ENCODE results near the gene ATP6V1C2. TPM values are rescaled to one million over a fixed set of nuclear protein-coding genes. Genes with fewer than 3 reads are reported as not detected.

Gene ATP6V1C2
- polyA plus RNA-seq, 1 donor from 2014 or later = not detected

DNA sequence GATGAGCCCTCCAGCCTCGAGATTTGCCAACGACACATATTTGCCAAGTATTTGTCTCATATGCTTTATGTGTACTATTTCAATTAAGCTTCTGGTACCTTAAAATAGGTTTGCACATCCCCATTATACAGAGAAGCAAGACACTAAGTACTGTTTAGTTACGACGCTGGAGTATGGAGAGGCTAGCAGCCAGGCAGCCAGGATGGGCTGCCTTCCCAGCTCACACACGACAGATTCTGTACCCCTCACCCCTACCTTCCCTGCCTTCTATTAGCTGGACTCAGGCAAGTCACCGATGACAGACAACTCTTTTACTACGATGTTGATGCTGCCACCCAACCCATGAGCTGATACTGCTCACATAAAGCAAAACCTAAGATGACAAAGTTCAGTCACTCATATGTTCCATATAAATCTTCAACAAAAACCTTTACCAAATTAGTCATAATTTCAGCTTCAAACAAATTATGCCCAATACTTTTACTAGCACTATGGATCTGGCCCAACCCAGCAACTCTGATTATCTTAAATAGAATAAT, 74.1 kb downstream of the ATP6V1C2 start:
- TF ChIP-seq EP300 (conservative IDR thresholded peaks at IDR 0.05; ENCODE audit: poor library complexity, severe bottlenecking) = no peak
- TF ChIP-seq, protein P1, sequence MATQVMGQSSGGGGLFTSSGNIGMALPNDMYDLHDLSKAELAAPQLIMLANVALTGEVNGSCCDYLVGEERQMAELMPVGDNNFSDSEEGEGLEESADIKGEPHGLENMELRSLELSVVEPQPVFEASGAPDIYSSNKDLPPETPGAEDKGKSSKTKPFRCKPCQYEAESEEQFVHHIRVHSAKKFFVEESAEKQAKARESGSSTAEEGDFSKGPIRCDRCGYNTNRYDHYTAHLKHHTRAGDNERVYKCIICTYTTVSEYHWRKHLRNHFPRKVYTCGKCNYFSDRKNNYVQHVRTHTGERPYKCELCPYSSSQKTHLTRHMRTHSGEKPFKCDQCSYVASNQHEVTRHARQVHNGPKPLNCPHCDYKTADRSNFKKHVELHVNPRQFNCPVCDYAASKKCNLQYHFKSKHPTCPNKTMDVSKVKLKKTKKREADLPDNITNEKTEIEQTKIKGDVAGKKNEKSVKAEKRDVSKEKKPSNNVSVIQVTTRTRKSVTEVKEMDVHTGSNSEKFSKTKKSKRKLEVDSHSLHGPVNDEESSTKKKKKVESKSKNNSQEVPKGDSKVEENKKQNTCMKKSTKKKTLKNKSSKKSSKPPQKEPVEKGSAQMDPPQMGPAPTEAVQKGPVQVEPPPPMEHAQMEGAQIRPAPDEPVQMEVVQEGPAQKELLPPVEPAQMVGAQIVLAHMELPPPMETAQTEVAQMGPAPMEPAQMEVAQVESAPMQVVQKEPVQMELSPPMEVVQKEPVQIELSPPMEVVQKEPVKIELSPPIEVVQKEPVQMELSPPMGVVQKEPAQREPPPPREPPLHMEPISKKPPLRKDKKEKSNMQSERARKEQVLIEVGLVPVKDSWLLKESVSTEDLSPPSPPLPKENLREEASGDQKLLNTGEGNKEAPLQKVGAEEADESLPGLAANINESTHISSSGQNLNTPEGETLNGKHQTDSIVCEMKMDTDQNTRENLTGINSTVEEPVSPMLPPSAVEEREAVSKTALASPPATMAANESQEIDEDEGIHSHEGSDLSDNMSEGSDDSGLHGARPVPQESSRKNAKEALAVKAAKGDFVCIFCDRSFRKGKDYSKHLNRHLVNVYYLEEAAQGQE (IDR thresholded peaks at IDR 0.05; ENCODE audit: borderline replicate concordance) = no peak
- no peak for TF ChIP-seq POLR2AphosphoS5 (IDR thresholded peaks at IDR 0.05)
- TF ChIP-seq TAF1 (IDR thresholded peaks at IDR 0.05; ENCODE audit: low read depth) = no peak
- no peak for TF ChIP-seq EZH2 (IDR thresholded peaks at IDR 0.05; ENCODE audit: borderline replicate concordance, insufficient read depth, low read length, poor library complexity, severe bottlenecking)
- TF ChIP-seq, protein P2, sequence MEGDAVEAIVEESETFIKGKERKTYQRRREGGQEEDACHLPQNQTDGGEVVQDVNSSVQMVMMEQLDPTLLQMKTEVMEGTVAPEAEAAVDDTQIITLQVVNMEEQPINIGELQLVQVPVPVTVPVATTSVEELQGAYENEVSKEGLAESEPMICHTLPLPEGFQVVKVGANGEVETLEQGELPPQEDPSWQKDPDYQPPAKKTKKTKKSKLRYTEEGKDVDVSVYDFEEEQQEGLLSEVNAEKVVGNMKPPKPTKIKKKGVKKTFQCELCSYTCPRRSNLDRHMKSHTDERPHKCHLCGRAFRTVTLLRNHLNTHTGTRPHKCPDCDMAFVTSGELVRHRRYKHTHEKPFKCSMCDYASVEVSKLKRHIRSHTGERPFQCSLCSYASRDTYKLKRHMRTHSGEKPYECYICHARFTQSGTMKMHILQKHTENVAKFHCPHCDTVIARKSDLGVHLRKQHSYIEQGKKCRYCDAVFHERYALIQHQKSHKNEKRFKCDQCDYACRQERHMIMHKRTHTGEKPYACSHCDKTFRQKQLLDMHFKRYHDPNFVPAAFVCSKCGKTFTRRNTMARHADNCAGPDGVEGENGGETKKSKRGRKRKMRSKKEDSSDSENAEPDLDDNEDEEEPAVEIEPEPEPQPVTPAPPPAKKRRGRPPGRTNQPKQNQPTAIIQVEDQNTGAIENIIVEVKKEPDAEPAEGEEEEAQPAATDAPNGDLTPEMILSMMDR (IDR thresholded peaks at IDR 0.05; ENCODE audit: poor library complexity, severe bottlenecking) = no peak
- no peak for TF ChIP-seq MXI1 (conservative IDR thresholded peaks at IDR 0.05; ENCODE audit: poor library complexity, severe bottlenecking)
- no peak for TF ChIP-seq RAD21 (conservative IDR thresholded peaks at IDR 0.05)
- no peak for TF ChIP-seq SMC3 (conservative IDR thresholded peaks at IDR 0.05; ENCODE audit: poor library complexity)
- no peaks in the 10 kb centered on the region for H3K36me3 ChIP-seq (ENCODE audit: insufficient read depth, low read length)
- H3K9ac ChIP-seq (ENCODE audit: low read length) = no peak overlapping the region
- no peaks in the 10 kb centered on the region for H4K20me1 ChIP-seq (ENCODE audit: insufficient read depth)
- no peaks in the 10 kb centered on the region for H3K9me2 ChIP-seq (ENCODE audit: insufficient read depth, low read length)
- H3K4me2 ChIP-seq (ENCODE audit: low read length) = no peak overlapping the region
- H2AFZ ChIP-seq (ENCODE audit: low read depth, low read length) = no peak overlapping the region
- H3K27me3 ChIP-seq (ENCODE audit: insufficient read depth, low read depth, low read length) = no peaks in the 10 kb centered on the region
- H3F3A ChIP-seq (ENCODE audit: insufficient read depth, low read length, poor library complexity, severe bottlenecking) = no peaks in the 10 kb centered on the region
- H3K79me2 ChIP-seq (replicated peaks; ENCODE audit: insufficient read depth, low read length) = no peaks in the 10 kb centered on the region
- H3K4me3 ChIP-seq (ENCODE audit: low read length) = no peak overlapping the region
- H3K9me3 ChIP-seq (ENCODE audit: low read length) = no peaks in the 10 kb centered on the region
- H3K27ac ChIP-seq (ENCODE audit: low read length) = no peak overlapping the region

DNA sequence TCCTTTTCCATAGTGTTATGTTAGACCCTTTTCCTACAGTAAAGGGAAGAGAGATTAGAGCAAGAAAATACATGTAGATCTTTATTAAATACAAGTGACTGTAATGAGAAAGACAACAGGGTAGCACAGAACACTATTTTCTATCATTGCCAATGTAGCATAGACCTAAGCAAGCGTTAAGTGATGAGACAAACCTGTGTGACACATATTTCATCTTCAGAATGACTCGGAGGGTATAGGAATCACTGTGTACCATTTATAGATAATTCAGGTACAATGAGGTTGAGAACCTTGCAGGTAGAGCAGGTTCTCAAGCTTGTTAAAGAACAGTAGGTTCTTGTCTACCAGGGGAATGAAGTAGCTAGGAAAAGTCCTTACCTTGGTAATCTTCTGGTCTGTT, 75.3 kb downstream of the ATP6V1C2 start:
- H3K27me3 ChIP-seq (ENCODE audit: insufficient read depth, low read depth, low read length) = no peaks in the 10 kb centered on the region
- TF ChIP-seq EZH2 (IDR thresholded peaks at IDR 0.05; ENCODE audit: borderline replicate concordance, insufficient read depth, low read length, poor library complexity, severe bottlenecking) (no peak), TAF1 (IDR thresholded peaks at IDR 0.05; ENCODE audit: low read depth) (no peak), MXI1 (conservative IDR thresholded peaks at IDR 0.05; ENCODE audit: poor library complexity, severe bottlenecking) (no peak), POLR2AphosphoS5 (IDR thresholded peaks at IDR 0.05) (no peak), RAD21 (conservative IDR thresholded peaks at IDR 0.05) (no peak), EP300 (conservative IDR thresholded peaks at IDR 0.05; ENCODE audit: poor library complexity, severe bottlenecking) (no peak), SMC3 (conservative IDR thresholded peaks at IDR 0.05; ENCODE audit: poor library complexity) (no peak)
- TF ChIP-seq, protein P2 (IDR thresholded peaks at IDR 0.05; ENCODE audit: poor library complexity, severe bottlenecking) = no peak
- TF ChIP-seq, protein P1 (IDR thresholded peaks at IDR 0.05; ENCODE audit: borderline replicate concordance) = no peak
- no peak overlapping the region for H3K9ac ChIP-seq (ENCODE audit: low read length)
- H4K20me1 ChIP-seq (ENCODE audit: insufficient read depth) = no peaks in the 10 kb centered on the region
- H3K4me3 ChIP-seq (ENCODE audit: low read length) = no peak overlapping the region
- no peaks in the 10 kb centered on the region for H3K9me2 ChIP-seq (ENCODE audit: insufficient read depth, low read length)
- H3K9me3 ChIP-seq (ENCODE audit: low read length) = no peaks in the 10 kb centered on the region
- no peak overlapping the region for H2AFZ ChIP-seq (ENCODE audit: low read depth, low read length)
- H3K36me3 ChIP-seq (ENCODE audit: insufficient read depth, low read length) = no peaks in the 10 kb centered on the region
- H3K4me2 ChIP-seq (ENCODE audit: low read length) = no peak overlapping the region
- H3F3A ChIP-seq (ENCODE audit: insufficient read depth, low read length, poor library complexity, severe bottlenecking) = no peaks in the 10 kb centered on the region
- H3K79me2 ChIP-seq (replicated peaks; ENCODE audit: insufficient read depth, low read length) = no peaks in the 10 kb centered on the region
- no peak overlapping the region for H3K27ac ChIP-seq (ENCODE audit: low read length)

All from neural cell (in vitro differentiated cells).